PC-3 (cell line): ENCODE results near the gene MRPL57. TPM values are rescaled to one million over a fixed set of nuclear protein-coding genes. Genes with fewer than 3 reads are reported as not detected.

Experiments
- ATAC-seq: fragments of 200-7000 bp; cut with Tn5 transposase; 2 replicates; pipeline ENCODE4 v1.9.1; 2020; ENCODE audit warnings: mild to moderate bottlenecking, moderate library complexity
- BruUV-seq: library from RNA; stranded (reverse); fragments of 400-500 nt; replicated peaks from 2 replicates; lab custom pipeline; 2021; lab: Mats Ljungman, UMichigan
- CTCF ChIA-PET: fragments of 300-600 bp; sonication (Branson Sonifier 250); formaldehyde crosslinking; loops from one replicate; lab custom pipeline; 2022; ENCODE audit warnings: antibody characterized with exemption; lab: Charles Lee
- POLR2A ChIA-PET: fragments of 300-600 bp; sonication (Branson Sonifier 250); formaldehyde crosslinking; loops from one replicate; lab custom pipeline; 2022; ENCODE audit warnings: antibody characterized with exemption; ENCODE audit not compliant: unreplicated experiment; lab: Charles Lee
- DNase-seq: peaks from one replicate; pipeline ENCODE4 v3.0.0-alpha.2; 2015
- H2AFZ ChIP-seq: fragments of 300-600 bp; sonication (generic); 2 replicates; pipeline ENCODE4 v1.6.0; 2016; ENCODE audit warnings: antibody characterized with exemption, low read length
- H3F3A ChIP-seq: fragments of 300-600 bp; sonication (generic); one replicate; pipeline ENCODE4 v1.6.0; 2017; ENCODE audit warnings: antibody characterized with exemption, low read length, control low read depth, mild to moderate bottlenecking; ENCODE audit not compliant: unreplicated experiment
- H3K27ac ChIP-seq: fragments of 300-600 bp; sonication (generic); 2 replicates; pipeline ENCODE4 v1.5.1; 2016; ENCODE audit warnings: mild to moderate bottlenecking, low read length
- H3K27me3 ChIP-seq: fragments of 300-600 bp; sonication (generic); 2 replicates; pipeline ENCODE4 v1.6.1; 2016; ENCODE audit warnings: low read length, mixed read lengths
- H3K36me3 ChIP-seq: fragments of 300-600 bp; sonication (generic); 2 replicates; pipeline ENCODE4 v1.6.1; 2016; ENCODE audit warnings: low read depth, mixed run types, low read length, mixed read lengths
- H3K4me1 ChIP-seq: fragments of 300-600 bp; sonication (generic); 2 replicates; pipeline ENCODE4 v1.5.1; 2016; ENCODE audit warnings: low read length; ENCODE audit not compliant: insufficient read depth
- H3K4me2 ChIP-seq: fragments of 300-600 bp; sonication (generic); 2 replicates; pipeline ENCODE4 v1.6.0; 2016; ENCODE audit warnings: low read length
- H3K4me3 ChIP-seq: fragments of 300-600 bp; sonication (generic); 2 replicates; pipeline ENCODE4 v1.5.1; 2016; ENCODE audit warnings: mild to moderate bottlenecking, low read length, mixed read lengths
- H3K79me2 ChIP-seq: fragments of 300-600 bp; sonication (generic); 2 replicates; pipeline ENCODE4 v1.6.1; 2017; ENCODE audit warnings: low read length, mixed read lengths
- H3K9ac ChIP-seq: fragments of 300-600 bp; sonication (generic); 2 replicates; pipeline ENCODE4 v1.6.0; 2016; ENCODE audit warnings: mild to moderate bottlenecking, low read length
- H3K9me2 ChIP-seq: fragments of 300-600 bp; sonication (generic); replicated peaks from 2 replicates; pipeline ENCODE4 v1.6.1; 2016; ENCODE audit warnings: mixed run types, low read length, mixed read lengths
- H3K9me3 ChIP-seq: fragments of 300-600 bp; sonication (generic); 2 replicates; pipeline ENCODE4 v1.6.1; 2016; ENCODE audit warnings: low read length, mixed read lengths
- H4K20me1 ChIP-seq: fragments of 300-600 bp; sonication (generic); 2 replicates; pipeline ENCODE4 v1.6.1; 2016; ENCODE audit warnings: low read length, mixed read lengths
- CTCF ChIP-seq: fragments of 300-600 bp; sonication (generic); conservative IDR thresholded peaks from 2 replicates; pipeline ENCODE4 v1.5.1; 2017; ENCODE audit warnings: antibody characterized with exemption, low read depth, mild to moderate bottlenecking, low read length
- EZH2 ChIP-seq: fragments of 300-600 bp; sonication (generic); IDR thresholded peaks from one replicate; pipeline ENCODE4 v1.6.1; 2017; ENCODE audit warnings: antibody characterized with exemption, mild to moderate bottlenecking, low read length; ENCODE audit not compliant: unreplicated experiment
- EZH2phosphoT487 ChIP-seq: fragments of 300-600 bp; sonication (generic); IDR thresholded peaks from 2 replicates; pipeline ENCODE4 v1.6.1; 2018; ENCODE audit warnings: mild to moderate bottlenecking, antibody characterized with exemption, low read length, borderline replicate concordance
- intact Hi-C: fragments of 100-400 bp; cut with micrococcal nuclease; formaldehyde crosslinking; loops from 2 replicates; pipeline ENCODE4 v1.9.0; 2023
- total RNA-seq: library from RNA; depleted of rRNA; stranded (reverse); fragments of >200 nt; gene quantifications from 2 replicates; pipeline ENCODE4 v1.2.3, GENCODE V29; 2014

The MRPL57 gene
- total RNA-seq, 1 experiment from 2014 or later = 92.3 TPM

GRCh38 chr13:21149568-21149967, 26.9 kb upstream of the MRPL57 start:
- H3K4me1 ChIP-seq = no peaks in the 10 kb centered on the region
- no peaks in the 10 kb centered on the region for H3K27me3 ChIP-seq
- TF ChIP-seq EZH2phosphoT487 (no peak), EZH2 (no peak), CTCF (no peak)
- no peak overlapping the region for H3K4me2 ChIP-seq
- intact Hi-C loops = no loop called here
- no peak overlapping the region for H2AFZ ChIP-seq
- peaks cover 27% of the 10 kb centered on the region for H3K36me3 ChIP-seq
- H3K79me2 ChIP-seq = peaks cover 15% of the 10 kb centered on the region
- H3F3A ChIP-seq = peaks cover 10% of the 10 kb centered on the region
- 0 out of 2 replicates have a peak, but pooled peaks cover 10% of the 10 kb centered on the region for H4K20me1 ChIP-seq
- no peaks in the 10 kb centered on the region for H3K9me2 ChIP-seq
- POLR2A ChIA-PET = no interaction called here
- no peak overlapping the region for H3K27ac ChIP-seq
- no peak overlapping the region for H3K9ac ChIP-seq
- no TSS peak for BruUV-seq
- DNase-seq = no peak
- no peaks in the 10 kb centered on the region for H3K9me3 ChIP-seq
- CTCF ChIA-PET = no interaction called here
- no peak overlapping the region for H3K4me3 ChIP-seq
- ATAC-seq = peak; percentile 42; the same call in 1 of the 2 replicates

- TF ChIP-seq EZH2phosphoT487 (no peak), EZH2 (no peak), CTCF (no peak)
- Histone ChIP-seq H3K9ac (no peak overlapping the region), H3K9me2 (no peaks in the 10 kb centered on the region), H3K27ac (no peak overlapping the region), H3K27me3 (no peaks in the 10 kb centered on the region), H3K9me3 (no peaks in the 10 kb centered on the region), H3K36me3 (peaks cover 30% of the 10 kb centered on the region), H4K20me1 (0 out of 2 replicates have a peak, but pooled peaks cover 8% of the 10 kb centered on the region), H3K4me1 (no peaks in the 10 kb centered on the region), H3K4me2 (no peak overlapping the region), H3K79me2 (peaks cover 10% of the 10 kb centered on the region), H3K4me3 (no peak overlapping the region), H2AFZ (no peak overlapping the region), H3F3A (peaks cover 10% of the 10 kb centered on the region)
- peak; percentile 42 for ATAC-seq
- CTCF ChIA-PET = no interaction called here
- POLR2A ChIA-PET = interaction anchor here (0.5 kb wide), 1 partner anchor 109 kb away, joined by 3 read pairs; no protein-coding TSS in a partner anchor
- intact Hi-C loops = no loop called here
- no TSS peak for BruUV-seq
- no peak for DNase-seq
Observed at GRCh38 chr13:21150013-21150412, 26.4 kb upstream of the MRPL57 start.

- Histone ChIP-seq H2AFZ (no peak overlapping the region), H3K9ac (no peak overlapping the region), H3F3A (peaks cover 10% of the 10 kb centered on the region), H3K4me3 (no peak overlapping the region), H3K79me2 (no peaks in the 10 kb centered on the region), H3K27ac (no peak overlapping the region), H3K36me3 (peaks cover 24% of the 10 kb centered on the region), H3K27me3 (no peaks in the 10 kb centered on the region), H3K4me2 (no peak overlapping the region), H3K9me3 (no peaks in the 10 kb centered on the region), H3K9me2 (no peaks in the 10 kb centered on the region), H3K4me1 (no peaks in the 10 kb centered on the region), H4K20me1 (no peaks in the 10 kb centered on the region)
- CTCF ChIA-PET = no interaction called here
- intact Hi-C loops = no loop called here
- ATAC-seq = no peak
- no peak for DNase-seq
- TF ChIP-seq CTCF = no peak
- TF ChIP-seq EZH2phosphoT487 = no peak
- no peak for TF ChIP-seq EZH2
- POLR2A ChIA-PET = no interaction called here
- BruUV-seq = no TSS peak
Observed at GRCh38 chr13:21152251-21152899, 24.1 kb upstream of the MRPL57 start.
